Stimulated activated CD4-positive, alpha-beta T cell treated with anti-CD3 and anti-CD28 coated beads, Interleukin-15, amount 100 ng/mL, for 48 hours (primary cell): ENCODE measurements around the gene ACVR1B.

ENCODE experiments used
- DNase-seq, 2 donors: peaks; one replicate each; pipeline ENCODE4 v3.0.0-alpha.2; 2020; ENCODE audit warnings: low read depth in 2 of 2

The ACVR1B gene

DNA sequence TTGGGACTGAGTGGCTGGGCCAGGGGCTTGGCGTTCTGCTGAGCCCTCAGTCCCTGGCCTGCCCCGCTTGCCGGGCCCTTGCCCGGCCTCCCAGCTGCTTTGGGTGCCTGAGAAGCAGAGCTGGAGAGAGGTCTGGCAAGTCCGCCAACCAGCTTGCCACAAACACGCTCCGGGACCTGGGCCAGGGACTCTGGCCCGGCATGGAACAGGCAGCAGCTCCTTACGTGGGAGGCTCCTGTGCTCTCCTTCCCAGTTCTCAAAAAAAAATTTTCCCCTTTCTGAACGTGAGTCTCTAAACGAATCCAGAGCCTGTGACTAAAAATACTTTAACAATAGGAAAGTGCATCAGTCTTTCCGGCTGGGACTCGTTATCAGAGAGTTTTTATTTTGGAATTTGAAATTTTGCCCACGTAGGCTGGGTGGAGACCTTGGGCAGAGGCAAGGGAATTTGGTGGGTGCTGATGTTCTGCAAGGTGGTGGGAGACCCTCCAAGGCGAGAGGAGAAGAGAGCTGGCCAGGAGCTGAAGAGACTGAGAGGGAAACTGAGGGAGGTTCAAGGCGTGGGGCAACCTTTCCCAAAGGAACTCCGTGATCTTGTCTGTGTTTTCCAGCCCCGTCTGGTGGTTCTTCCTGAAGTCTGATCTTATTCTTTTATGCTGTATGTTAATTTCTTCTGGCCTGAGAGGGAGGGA is 92.9 kb downstream of the ACVR1B start:
- no peak for DNase-seq

DNA sequence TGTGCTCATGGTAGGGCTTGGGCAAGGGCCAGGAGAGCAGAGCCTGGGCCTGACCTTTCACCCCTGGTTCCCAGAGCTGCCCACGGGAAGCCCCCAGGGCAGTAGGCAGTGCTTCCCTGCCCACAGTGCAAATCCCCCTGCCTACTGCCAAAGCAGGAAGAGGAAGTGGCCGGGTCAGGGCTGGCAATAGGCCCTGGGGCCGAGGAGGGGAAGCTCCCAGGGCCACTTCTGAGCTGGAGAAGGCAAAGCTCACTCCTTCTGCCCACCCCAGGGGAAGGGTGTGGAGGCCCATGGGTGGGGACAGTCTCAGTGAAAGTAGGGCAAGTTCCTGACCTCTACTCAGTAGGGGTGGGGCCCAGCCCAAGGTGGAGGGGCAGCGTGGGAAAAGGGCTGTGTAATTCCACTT is 94.3 kb downstream of the ACVR1B start:
- no peak for DNase-seq
